ENCODE results near the gene GPX5.

The GPX5 gene

GRCh38 chr6:28563430-28564095, 37.9 kb downstream of the GPX5 start:
- DNase-seq: no peak

DNA sequence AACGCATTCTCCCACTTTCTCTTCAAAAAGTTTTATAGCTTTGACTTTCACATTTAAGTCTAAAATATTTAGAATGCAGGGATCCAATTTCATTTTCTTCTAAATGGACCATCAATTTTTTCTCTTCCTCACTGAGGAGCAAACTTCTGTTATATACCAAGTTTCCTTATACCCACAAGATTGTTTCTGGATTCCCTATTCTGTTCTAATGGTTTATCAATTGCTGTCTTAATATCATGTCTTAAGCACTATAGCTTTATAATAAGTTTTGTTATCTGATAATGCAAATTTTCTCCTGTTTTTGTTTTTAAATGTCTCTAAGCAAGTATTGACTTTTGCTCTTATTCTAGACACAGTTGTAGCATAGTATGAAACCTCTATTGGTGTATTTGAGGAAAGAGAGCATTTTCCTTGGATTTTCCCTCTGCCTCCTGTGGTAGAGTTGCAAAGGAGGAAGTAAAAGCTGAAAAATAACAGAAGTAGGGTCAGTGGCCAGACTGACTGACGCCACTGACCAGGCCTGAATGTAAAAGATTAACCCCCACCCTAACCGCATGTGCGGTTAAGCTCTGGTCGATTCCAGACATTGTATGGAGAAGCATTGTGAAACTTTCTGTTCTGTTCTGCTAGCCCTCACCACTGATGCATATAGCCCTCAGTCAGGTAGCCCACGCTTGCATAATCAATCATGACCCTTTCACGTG, 40.3 kb downstream of the GPX5 start:
- no peak for DNase-seq

- DNase-seq: no peak
Measured at GRCh38 chr6:28566527-28567252, 41.0 kb downstream of the GPX5 start.

DNA sequence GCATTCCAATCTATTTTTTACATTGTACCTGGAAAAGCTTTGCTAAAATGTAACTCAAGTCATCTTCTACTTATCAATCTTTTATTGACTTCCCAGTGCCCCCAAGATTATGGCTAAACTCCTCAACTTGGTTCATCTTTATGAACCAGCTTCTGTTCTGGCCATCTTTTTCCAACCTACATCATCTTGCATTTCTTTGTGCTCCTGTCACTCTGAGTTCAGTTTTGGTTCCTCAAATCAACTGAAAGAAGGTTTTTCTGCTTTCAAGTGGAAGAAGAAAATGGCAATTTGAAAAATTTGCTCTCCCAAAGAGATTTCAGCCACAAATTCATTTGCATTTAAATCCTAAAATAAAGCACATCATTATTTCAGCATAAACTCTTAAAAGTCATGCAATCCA, 41.8 kb downstream of the GPX5 start:
- no peak for DNase-seq

- no peak for DNase-seq
Measured at GRCh38 chr6:28568515-28569108, 42.9 kb downstream of the GPX5 start.

DNA sequence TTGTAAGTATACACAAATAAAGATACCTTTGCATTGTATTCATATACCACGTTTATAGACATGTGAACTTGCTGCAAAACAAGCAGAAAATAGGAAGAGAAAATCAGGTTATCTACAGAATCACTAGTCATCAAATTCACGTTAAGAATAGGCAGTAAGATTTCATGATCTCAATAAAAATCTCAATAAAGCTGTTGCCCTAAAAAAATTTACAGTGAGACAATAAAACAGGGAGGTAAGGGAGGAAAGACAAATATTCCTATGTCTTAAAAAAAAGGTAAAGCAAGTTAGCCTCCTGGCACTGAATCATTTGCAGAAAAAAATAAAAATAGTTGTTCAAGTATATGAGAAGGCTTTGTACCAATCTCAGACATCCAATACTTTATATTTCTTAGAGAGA, 44.1 kb downstream of the GPX5 start:
- no peak for DNase-seq

DNA sequence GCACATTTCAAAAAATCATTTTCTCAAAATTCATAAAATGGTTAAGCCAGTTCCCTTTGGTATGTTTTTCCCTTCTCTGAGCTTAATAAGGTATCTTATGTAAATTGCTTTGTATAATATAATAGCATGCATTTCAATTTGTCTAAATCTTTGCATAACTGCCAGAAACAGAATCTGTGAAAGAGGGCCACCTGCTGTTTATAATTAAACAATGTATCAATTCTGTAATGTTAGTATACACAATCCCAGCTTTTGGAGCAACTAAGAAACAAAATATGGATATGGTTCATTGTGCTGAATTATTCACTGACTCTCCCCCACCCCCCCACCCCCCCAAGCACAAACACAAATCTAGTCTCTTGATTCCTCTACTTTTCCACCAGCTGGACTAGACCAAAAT, 54.8 kb downstream of the GPX5 start:
- no peak for DNase-seq

DNA sequence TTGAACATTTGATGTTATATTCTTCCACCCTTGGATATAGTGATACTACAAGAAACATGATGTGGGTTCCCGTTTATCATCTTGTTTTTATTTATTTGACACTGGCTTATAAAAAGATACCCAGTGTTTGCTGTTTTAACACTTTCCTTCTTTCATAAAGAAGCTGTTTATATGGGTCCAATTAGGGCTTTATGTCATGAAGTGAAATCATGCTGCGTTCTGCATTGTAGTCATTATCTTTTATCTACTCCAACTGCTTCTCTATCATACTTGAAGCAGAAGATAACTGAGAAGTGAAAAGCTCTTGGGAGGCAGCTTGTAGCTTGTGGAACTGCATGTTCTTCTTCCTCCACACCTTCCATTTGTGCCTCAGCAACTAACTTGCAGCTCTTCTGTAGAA, 57.8 kb downstream of the GPX5 start:
- no peak for DNase-seq

Measured in activated gamma-delta T cell (primary cell).